ENCODE measurements around the gene NAA11.

GRCh38 chr4:79300280-79300679 is 25.6 kb downstream of the NAA11 start:
- TF ChIP-seq CTCF (IDR thresholded peaks at IDR 0.05): no peak
- no peak for TF ChIP-seq POLR2A (IDR thresholded peaks at IDR 0.05)
